ENCODE data around the gene CPED1.

DNA sequence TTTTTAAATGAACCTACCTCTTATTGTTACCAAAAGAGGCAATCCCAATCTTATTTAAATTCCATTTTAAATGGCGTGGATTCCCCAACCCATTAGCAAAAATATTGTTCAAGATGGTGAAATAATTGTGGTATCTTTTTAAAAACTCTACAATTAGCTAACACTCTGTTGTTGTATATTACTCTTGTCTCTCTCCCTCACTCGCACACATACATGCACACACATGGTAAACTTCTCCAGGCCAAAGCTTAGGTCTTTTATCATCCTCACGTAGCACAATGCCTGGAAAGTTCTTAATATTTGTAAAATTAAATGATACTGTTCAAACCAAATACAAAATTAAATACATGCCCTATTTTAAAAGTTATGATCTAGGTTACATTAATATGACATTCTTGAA is 171.0 kb downstream of the CPED1 start:
- TF ChIP-seq, protein P1, sequence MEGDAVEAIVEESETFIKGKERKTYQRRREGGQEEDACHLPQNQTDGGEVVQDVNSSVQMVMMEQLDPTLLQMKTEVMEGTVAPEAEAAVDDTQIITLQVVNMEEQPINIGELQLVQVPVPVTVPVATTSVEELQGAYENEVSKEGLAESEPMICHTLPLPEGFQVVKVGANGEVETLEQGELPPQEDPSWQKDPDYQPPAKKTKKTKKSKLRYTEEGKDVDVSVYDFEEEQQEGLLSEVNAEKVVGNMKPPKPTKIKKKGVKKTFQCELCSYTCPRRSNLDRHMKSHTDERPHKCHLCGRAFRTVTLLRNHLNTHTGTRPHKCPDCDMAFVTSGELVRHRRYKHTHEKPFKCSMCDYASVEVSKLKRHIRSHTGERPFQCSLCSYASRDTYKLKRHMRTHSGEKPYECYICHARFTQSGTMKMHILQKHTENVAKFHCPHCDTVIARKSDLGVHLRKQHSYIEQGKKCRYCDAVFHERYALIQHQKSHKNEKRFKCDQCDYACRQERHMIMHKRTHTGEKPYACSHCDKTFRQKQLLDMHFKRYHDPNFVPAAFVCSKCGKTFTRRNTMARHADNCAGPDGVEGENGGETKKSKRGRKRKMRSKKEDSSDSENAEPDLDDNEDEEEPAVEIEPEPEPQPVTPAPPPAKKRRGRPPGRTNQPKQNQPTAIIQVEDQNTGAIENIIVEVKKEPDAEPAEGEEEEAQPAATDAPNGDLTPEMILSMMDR (IDR thresholded peaks at IDR 0.05; ENCODE audit: poor library complexity, severe bottlenecking) = no peak
- TF ChIP-seq POLR2AphosphoS5 (IDR thresholded peaks at IDR 0.05) (no peak), EZH2 (IDR thresholded peaks at IDR 0.05; ENCODE audit: borderline replicate concordance, insufficient read depth, low read length, poor library complexity, severe bottlenecking) (no peak), RAD21 (conservative IDR thresholded peaks at IDR 0.05) (no peak)
